Measurements from ENCODE around the gene PCDHGA5. TPM values are rescaled to one million over a fixed set of nuclear protein-coding genes. Genes with fewer than 3 reads are reported as not detected.
"Not testable (repeated sequence)": the region's sequence is repeated elsewhere in the genome, so short reads cannot be mapped to it uniquely, and the experiment has no call there.

The PCDHGA5 gene
- total RNA-seq, 4 donors from 2014 or later: 1.5 to 4.0 (median 2.7) TPM

DNA sequence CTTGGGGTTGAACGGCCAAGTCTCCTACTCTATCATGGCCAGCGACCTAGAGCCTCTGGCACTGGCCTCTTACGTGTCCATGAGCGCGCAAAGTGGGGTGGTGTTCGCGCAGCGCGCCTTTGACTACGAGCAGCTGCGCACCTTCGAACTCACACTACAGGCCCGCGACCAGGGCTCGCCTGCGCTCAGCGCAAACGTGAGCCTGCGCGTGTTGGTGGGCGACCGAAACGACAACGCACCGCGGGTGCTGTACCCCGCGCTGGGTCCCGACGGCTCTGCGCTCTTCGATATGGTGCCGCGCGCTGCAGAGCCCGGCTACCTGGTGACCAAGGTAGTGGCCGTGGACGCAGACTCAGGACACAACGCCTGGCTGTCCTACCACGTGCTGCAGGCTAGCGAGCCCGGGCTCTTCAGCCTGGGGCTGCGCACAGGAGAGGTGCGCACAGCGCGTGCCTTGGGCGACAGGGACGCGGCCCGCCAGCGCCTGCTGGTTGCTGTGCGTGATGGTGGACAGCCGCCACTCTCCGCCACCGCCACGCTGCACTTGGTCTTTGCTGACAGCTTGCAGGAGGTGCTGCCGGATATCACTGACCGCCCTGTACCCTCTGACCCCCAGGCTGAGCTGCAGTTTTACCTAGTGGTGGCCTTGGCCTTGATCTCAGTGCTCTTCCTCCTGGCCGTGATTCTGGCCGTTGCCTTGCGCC lies 35.7 kb downstream of the PCDHGA5 start:
- Histone ChIP-seq H3K9me3 (peaks cover 62% of the 10 kb centered on the region), H3K36me3 (no peaks in the 10 kb centered on the region), H3K27me3 (peaks cover 5% of the 10 kb centered on the region), H3K27ac (no peak overlapping the region), H3K4me1 (no peaks in the 10 kb centered on the region), H3K4me3 (no peak overlapping the region)
- DNase-seq (ENCODE audit: low spot score in 2 of 2): no peak
- WGBS: 32% methylated on average over 16 of the region's 61 CpGs
- no peak for TF ChIP-seq EP300 (IDR thresholded peaks at IDR 0.05)
- no peak for TF ChIP-seq POLR2A (IDR thresholded peaks at IDR 0.05)
- TF ChIP-seq POLR2AphosphoS5 (IDR thresholded peaks at IDR 0.05): no peak
- TF ChIP-seq, protein P1, sequence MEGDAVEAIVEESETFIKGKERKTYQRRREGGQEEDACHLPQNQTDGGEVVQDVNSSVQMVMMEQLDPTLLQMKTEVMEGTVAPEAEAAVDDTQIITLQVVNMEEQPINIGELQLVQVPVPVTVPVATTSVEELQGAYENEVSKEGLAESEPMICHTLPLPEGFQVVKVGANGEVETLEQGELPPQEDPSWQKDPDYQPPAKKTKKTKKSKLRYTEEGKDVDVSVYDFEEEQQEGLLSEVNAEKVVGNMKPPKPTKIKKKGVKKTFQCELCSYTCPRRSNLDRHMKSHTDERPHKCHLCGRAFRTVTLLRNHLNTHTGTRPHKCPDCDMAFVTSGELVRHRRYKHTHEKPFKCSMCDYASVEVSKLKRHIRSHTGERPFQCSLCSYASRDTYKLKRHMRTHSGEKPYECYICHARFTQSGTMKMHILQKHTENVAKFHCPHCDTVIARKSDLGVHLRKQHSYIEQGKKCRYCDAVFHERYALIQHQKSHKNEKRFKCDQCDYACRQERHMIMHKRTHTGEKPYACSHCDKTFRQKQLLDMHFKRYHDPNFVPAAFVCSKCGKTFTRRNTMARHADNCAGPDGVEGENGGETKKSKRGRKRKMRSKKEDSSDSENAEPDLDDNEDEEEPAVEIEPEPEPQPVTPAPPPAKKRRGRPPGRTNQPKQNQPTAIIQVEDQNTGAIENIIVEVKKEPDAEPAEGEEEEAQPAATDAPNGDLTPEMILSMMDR (IDR thresholded peaks at IDR 0.05): no peak

DNA sequence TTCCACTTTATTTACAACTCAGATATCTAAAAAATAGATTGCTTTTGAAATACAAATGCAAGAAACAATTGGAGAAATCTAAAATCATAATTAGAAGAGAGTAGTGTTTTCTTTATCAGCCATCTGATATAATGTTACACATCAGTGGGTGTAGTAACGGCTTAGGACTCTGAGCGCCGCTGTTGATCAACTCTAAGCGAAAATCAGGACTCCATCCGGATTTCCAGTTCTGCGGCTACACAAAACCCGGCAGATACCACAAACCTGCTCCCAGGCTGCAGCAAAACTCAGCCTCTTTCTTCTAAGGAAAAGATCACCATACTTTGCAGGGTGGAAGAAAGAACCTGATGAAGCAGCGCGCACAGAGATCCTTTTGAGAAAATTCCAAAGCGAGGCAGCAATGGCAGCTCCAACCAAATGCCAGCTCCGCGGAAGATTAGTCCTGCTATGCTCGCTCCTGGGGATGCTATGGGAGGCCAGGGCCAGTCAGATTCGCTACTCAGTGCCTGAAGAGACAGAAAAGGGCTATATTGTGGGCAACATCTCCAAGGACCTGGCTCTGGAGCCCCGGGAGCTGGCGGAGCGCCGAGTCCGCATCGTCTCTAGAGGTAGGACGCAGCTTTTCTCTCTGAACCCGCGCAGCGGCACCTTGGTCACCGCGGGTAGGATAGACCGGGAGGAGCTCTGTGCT lies 38.7 kb downstream of the PCDHGA5 start, which contains the start of gene PCDHGA9:
Gene PCDHGA9, plus strand, starts transcription at position 226 of the 691 bp plus-strand sequence. Its CDS starts 175 bp downstream, at position 401.
- no peak for DNase-seq (ENCODE audit: low spot score in 2 of 2)
- H3K27ac ChIP-seq: no peak within 1 kb of the TSS
- H3K36me3 ChIP-seq: no peaks in the 10 kb centered on the region
- 14% methylated on average over 23 of the region's 27 CpGs for WGBS
- H3K9me3 ChIP-seq: peaks cover 63% of the 10 kb centered on the region
- no peak for TF ChIP-seq POLR2AphosphoS5 (IDR thresholded peaks at IDR 0.05)
- TF ChIP-seq, protein P1 (IDR thresholded peaks at IDR 0.05): peak in 1 of 2 donors; percentile 23
- TF ChIP-seq POLR2A (IDR thresholded peaks at IDR 0.05): no peak
- H3K4me3 ChIP-seq: peak within 1 kb of the TSS; percentile 30
- H3K27me3 ChIP-seq: peaks cover 5% of the 10 kb centered on the region
- H3K4me1 ChIP-seq: no peaks in the 10 kb centered on the region

DNA sequence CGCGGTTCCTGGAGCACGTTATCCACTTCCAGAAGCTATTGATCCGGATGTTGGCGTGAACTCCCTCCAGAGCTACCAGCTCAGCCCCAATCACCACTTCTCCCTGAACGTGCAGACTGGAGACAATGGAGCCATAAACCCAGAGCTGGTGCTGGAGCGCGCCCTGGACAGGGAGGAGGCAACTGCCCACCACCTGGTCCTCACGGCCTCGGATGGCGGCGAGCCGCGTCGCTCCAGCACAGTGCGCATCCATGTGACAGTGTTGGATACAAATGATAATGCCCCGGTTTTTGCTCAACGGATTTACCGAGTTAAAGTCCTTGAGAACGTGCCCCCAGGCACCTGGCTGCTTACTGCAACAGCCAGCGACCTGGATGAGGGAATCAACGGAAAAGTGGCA lies 39.4 kb downstream of the PCDHGA5 start:
- WGBS: 20% methylated on average over 21 of the region's 22 CpGs
- no peak overlapping the region for H3K27ac ChIP-seq
- TF ChIP-seq POLR2A (IDR thresholded peaks at IDR 0.05) (no peak), POLR2AphosphoS5 (IDR thresholded peaks at IDR 0.05) (no peak), EP300 (IDR thresholded peaks at IDR 0.05) (no peak)
- TF ChIP-seq, protein P1 (IDR thresholded peaks at IDR 0.05): no peak
- no peaks in the 10 kb centered on the region for H3K36me3 ChIP-seq
- H3K4me3 ChIP-seq: peak overlapping the region; percentile 30
- peaks cover 62% of the 10 kb centered on the region for H3K9me3 ChIP-seq
- H3K4me1 ChIP-seq: no peaks in the 10 kb centered on the region
- peaks cover 5% of the 10 kb centered on the region for H3K27me3 ChIP-seq
- no peak for DNase-seq (ENCODE audit: low spot score in 2 of 2)

DNA sequence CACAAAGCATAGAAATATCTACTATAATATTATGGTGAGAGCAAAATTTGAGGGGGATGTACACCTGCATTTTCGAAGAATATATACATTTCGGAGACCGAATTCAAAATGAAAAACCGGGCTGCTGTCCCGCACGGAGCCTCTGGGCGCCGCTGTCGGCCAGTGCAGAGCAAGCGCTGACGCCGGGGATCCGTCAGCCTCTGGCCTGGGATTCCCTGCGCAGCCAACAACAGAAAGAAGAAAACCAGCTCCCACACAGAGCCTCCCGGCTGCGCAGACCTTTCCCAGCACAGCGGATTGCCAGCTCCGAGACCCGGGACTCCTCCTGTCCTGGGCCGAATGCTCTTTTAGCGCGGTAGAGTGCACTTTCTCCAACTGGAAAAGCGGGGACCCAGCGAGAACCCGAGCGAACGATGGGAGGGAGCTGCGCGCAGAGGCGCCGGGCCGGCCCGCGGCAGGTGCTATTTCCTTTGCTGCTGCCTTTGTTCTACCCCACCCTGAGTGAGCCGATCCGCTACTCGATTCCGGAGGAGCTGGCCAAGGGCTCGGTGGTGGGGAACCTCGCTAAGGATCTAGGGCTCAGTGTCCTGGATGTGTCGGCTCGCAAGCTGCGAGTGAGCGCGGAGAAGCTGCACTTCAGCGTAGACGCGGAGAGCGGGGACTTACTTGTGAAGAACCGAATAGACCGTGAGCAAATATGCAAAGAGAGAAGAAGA lies 44.0 kb downstream of the PCDHGA5 start, which contains the start of gene PCDHGB6:
Gene PCDHGB6, plus strand, starts transcription at position 232 of the 716 bp plus-strand sequence. Its CDS starts 182 bp downstream, at position 414.
- H3K4me1 ChIP-seq; H3K27me3 ChIP-seq; DNase-seq (ENCODE audit: low spot score in 2 of 2); H3K36me3 ChIP-seq; H3K27ac ChIP-seq: not testable (repeated sequence)
- 17% methylated on average over 34 of the region's 51 CpGs for WGBS
- TF ChIP-seq, protein P1 (IDR thresholded peaks at IDR 0.05): peak; percentile 7 to 51
- Histone ChIP-seq H3K9me3 (peaks cover 52% of the 10 kb centered on the region), H3K4me3 (peak within 1 kb of the TSS; percentile 37)

Measured in suprapubic skin (tissue), 4 donors.